Activated CD4-positive, alpha-beta T cell treated with anti-CD3 and anti-CD28 coated beads, Interleukin-2, amount 10 ng/mL, durations not matched to agents 24 days and 14 days (primary cell): Measurements from ENCODE around the gene RNF225. TPM values are rescaled to one million over a fixed set of nuclear protein-coding genes. Genes with fewer than 3 reads are reported as not detected.
A peak's percentile ranks its signal among the peaks of the same experiment; 100 is the strongest.

Experiments
- DNase-seq: peaks from one replicate; pipeline ENCODE4 v3.0.0; 2022
- H3K27ac Mint-ChIP-seq: one replicate; pipeline ENCODE4 v1.8.0; 2022; ENCODE audit warnings: mild to moderate bottlenecking, mixed read lengths
- H3K27me3 Mint-ChIP-seq: one replicate; pipeline ENCODE4 v1.8.0; 2022; ENCODE audit warnings: mixed read lengths
- H3K36me3 Mint-ChIP-seq: one replicate; pipeline ENCODE4 v1.8.0; 2022; ENCODE audit warnings: low read depth, mild to moderate bottlenecking, mixed read lengths
- H3K4me1 Mint-ChIP-seq: one replicate; pipeline ENCODE4 v1.8.0; 2021; ENCODE audit warnings: mixed read lengths
- H3K4me3 Mint-ChIP-seq: one replicate; pipeline ENCODE4 v1.8.0; 2022; ENCODE audit warnings: mild to moderate bottlenecking, moderate library complexity, mixed read lengths
- H3K9me3 Mint-ChIP-seq: one replicate; pipeline ENCODE4 v1.8.0; 2021; ENCODE audit warnings: mixed read lengths
- intact Hi-C: fragments of 100-400 bp; cut with micrococcal nuclease; formaldehyde crosslinking; loops from one replicate; pipeline ENCODE4 v1.15.1; 2023
- total RNA-seq: library from RNA; stranded (reverse); gene quantifications from 2 replicates; pipeline ENCODE4 v1.2.3, GENCODE V29; 2022

RNF225 gene
- total RNA-seq, 1 donor from 2014 or later, result 1.1 TPM

GRCh38 chr19:58388175-58388526, 7.3 kb upstream of the RNF225 start:
- intact Hi-C loops, result no loop called here
- Mint-ChIP-seq H3K36me3 (peaks cover 50% of the 10 kb centered on the region), H3K27me3 (no peaks in the 10 kb centered on the region), H3K27ac (peak overlapping the region; percentile 97), H3K4me1 (peaks cover 31% of the 10 kb centered on the region), H3K4me3 (peak overlapping the region; percentile 97), H3K9me3 (no peaks in the 10 kb centered on the region)
- DNase-seq, result no peak

- H3K4me1 Mint-ChIP-seq, result peaks cover 26% of the 10 kb centered on the region
- H3K36me3 Mint-ChIP-seq, result peaks cover 58% of the 10 kb centered on the region
- no peak for DNase-seq
- H3K27me3 Mint-ChIP-seq, result peaks cover 5% of the 10 kb centered on the region
- no peak overlapping the region for H3K27ac Mint-ChIP-seq
- no peak overlapping the region for H3K4me3 Mint-ChIP-seq
- no peaks in the 10 kb centered on the region for H3K9me3 Mint-ChIP-seq
- intact Hi-C loops, result no loop called here
Measured at GRCh38 chr19:58392945-58393724, 2.3 kb upstream of the RNF225 start.

- intact Hi-C loops, result no loop called here
- Mint-ChIP-seq H3K4me3 (no peak overlapping the region), H3K27ac (no peak overlapping the region), H3K9me3 (no peaks in the 10 kb centered on the region), H3K27me3 (peaks cover 5% of the 10 kb centered on the region), H3K36me3 (peaks cover 53% of the 10 kb centered on the region), H3K4me1 (peaks cover 20% of the 10 kb centered on the region)
- no peak for DNase-seq
Measured at GRCh38 chr19:58393725-58394033, 1.8 kb upstream of the RNF225 start.

GRCh38 chr19:58394821-58395219, 636 bp upstream of the RNF225 start:
- no peak for DNase-seq
- H3K27me3 Mint-ChIP-seq, result peaks cover 5% of the 10 kb centered on the region
- intact Hi-C loops, result no loop called here
- no peak overlapping the region for H3K4me3 Mint-ChIP-seq
- H3K27ac Mint-ChIP-seq, result no peak overlapping the region
- peaks cover 45% of the 10 kb centered on the region for H3K36me3 Mint-ChIP-seq
- H3K4me1 Mint-ChIP-seq, result peaks cover 14% of the 10 kb centered on the region
- no peaks in the 10 kb centered on the region for H3K9me3 Mint-ChIP-seq

GRCh38 chr19:58395979-58396627, 647 bp downstream of the RNF225 start:
- no peak overlapping the region for H3K4me3 Mint-ChIP-seq
- peaks cover 37% of the 10 kb centered on the region for H3K36me3 Mint-ChIP-seq
- peaks cover 5% of the 10 kb centered on the region for H3K27me3 Mint-ChIP-seq
- H3K4me1 Mint-ChIP-seq, result peaks cover 12% of the 10 kb centered on the region
- no peak for DNase-seq
- no peaks in the 10 kb centered on the region for H3K9me3 Mint-ChIP-seq
- H3K27ac Mint-ChIP-seq, result no peak overlapping the region
- intact Hi-C loops, result no loop called here

GRCh38 chr19:58396691-58397532, 1.5 kb downstream of the RNF225 start:
- intact Hi-C loops, result no loop called here
- H3K4me1 Mint-ChIP-seq, result peaks cover 14% of the 10 kb centered on the region
- no peak overlapping the region for H3K4me3 Mint-ChIP-seq
- H3K36me3 Mint-ChIP-seq, result peaks cover 35% of the 10 kb centered on the region
- peaks cover 7% of the 10 kb centered on the region for H3K27me3 Mint-ChIP-seq
- DNase-seq, result no peak
- no peaks in the 10 kb centered on the region for H3K9me3 Mint-ChIP-seq
- H3K27ac Mint-ChIP-seq, result no peak overlapping the region

GRCh38 chr19:58397533-58398037, 2.1 kb downstream of the RNF225 start:
- H3K9me3 Mint-ChIP-seq, result no peaks in the 10 kb centered on the region
- H3K4me3 Mint-ChIP-seq, result no peak overlapping the region
- no peak overlapping the region for H3K27ac Mint-ChIP-seq
- H3K36me3 Mint-ChIP-seq, result peaks cover 31% of the 10 kb centered on the region
- peaks cover 14% of the 10 kb centered on the region for H3K4me1 Mint-ChIP-seq
- intact Hi-C loops, result no loop called here
- no peak for DNase-seq
- peaks cover 7% of the 10 kb centered on the region for H3K27me3 Mint-ChIP-seq

GRCh38 chr19:58398087-58398486, 2.6 kb downstream of the RNF225 start:
- Mint-ChIP-seq H3K27me3 (peaks cover 7% of the 10 kb centered on the region), H3K4me3 (no peak overlapping the region), H3K36me3 (peaks cover 26% of the 10 kb centered on the region), H3K4me1 (peaks cover 15% of the 10 kb centered on the region), H3K27ac (no peak overlapping the region), H3K9me3 (no peaks in the 10 kb centered on the region)
- intact Hi-C loops, result no loop called here
- no peak for DNase-seq

GRCh38 chr19:58398545-58398944, 3.1 kb downstream of the RNF225 start:
- no peaks in the 10 kb centered on the region for H3K9me3 Mint-ChIP-seq
- H3K4me1 Mint-ChIP-seq, result peaks cover 17% of the 10 kb centered on the region
- H3K36me3 Mint-ChIP-seq, result peaks cover 23% of the 10 kb centered on the region
- H3K4me3 Mint-ChIP-seq, result no peak overlapping the region
- no peak overlapping the region for H3K27ac Mint-ChIP-seq
- peaks cover 7% of the 10 kb centered on the region for H3K27me3 Mint-ChIP-seq
- intact Hi-C loops, result no loop called here
- DNase-seq, result no peak

- Mint-ChIP-seq H3K27ac (no peak overlapping the region), H3K36me3 (peaks cover 11% of the 10 kb centered on the region), H3K9me3 (no peaks in the 10 kb centered on the region), H3K4me3 (peak overlapping the region; percentile 91), H3K27me3 (peaks cover 7% of the 10 kb centered on the region), H3K4me1 (peaks cover 14% of the 10 kb centered on the region)
- intact Hi-C loops, result loop anchor here (2.0 kb wide), 1 partner anchor 119 kb away; the partner anchor contains the start of gene ZBTB45
- no peak for DNase-seq
Measured at GRCh38 chr19:58399903-58400302, 4.4 kb downstream of the RNF225 start.

- no peak overlapping the region for H3K27ac Mint-ChIP-seq
Measured at GRCh38 chr19:58400316-58400915, 5.0 kb downstream of the RNF225 start.

GRCh38 chr19:58400916-58401839, 5.7 kb downstream of the RNF225 start:
- Mint-ChIP-seq H3K4me3 (peak overlapping the region; percentile 91), H3K9me3 (no peaks in the 10 kb centered on the region), H3K36me3 (peaks cover 3% of the 10 kb centered on the region), H3K4me1 (peaks cover 10% of the 10 kb centered on the region), H3K27ac (peak overlapping the region; percentile 90), H3K27me3 (peaks cover 7% of the 10 kb centered on the region)
- intact Hi-C loops, result loop anchor here (1.0 to 2.0 kb wide), 6 partner anchors 14 to 118 kb away; partner anchors contain the start of genes RPS5, ZBTB45, ZNF446 and ZNF497
- DNase-seq, result peak; percentile 100

More at GRCh38 chr19:58400316-58400915, 5.0 kb downstream of the RNF225 start:
- H3K27me3 Mint-ChIP-seq, result peaks cover 7% of the 10 kb centered on the region
- intact Hi-C loops, result loop anchor here (2.0 kb wide), 1 partner anchor 118 kb away; the partner anchor contains the start of gene ZBTB45
- DNase-seq, result peak; percentile 64
- peaks cover 8% of the 10 kb centered on the region for H3K36me3 Mint-ChIP-seq
- peak overlapping the region; percentile 91 for H3K4me3 Mint-ChIP-seq
- H3K9me3 Mint-ChIP-seq, result no peaks in the 10 kb centered on the region
- peaks cover 13% of the 10 kb centered on the region for H3K4me1 Mint-ChIP-seq
